ENCODE measurements around the gene RPS5.
"Not testable (repeated sequence)": the region's sequence is repeated elsewhere in the genome, so short reads cannot be mapped to it uniquely, and the experiment has no call there.

The RPS5 gene

DNA sequence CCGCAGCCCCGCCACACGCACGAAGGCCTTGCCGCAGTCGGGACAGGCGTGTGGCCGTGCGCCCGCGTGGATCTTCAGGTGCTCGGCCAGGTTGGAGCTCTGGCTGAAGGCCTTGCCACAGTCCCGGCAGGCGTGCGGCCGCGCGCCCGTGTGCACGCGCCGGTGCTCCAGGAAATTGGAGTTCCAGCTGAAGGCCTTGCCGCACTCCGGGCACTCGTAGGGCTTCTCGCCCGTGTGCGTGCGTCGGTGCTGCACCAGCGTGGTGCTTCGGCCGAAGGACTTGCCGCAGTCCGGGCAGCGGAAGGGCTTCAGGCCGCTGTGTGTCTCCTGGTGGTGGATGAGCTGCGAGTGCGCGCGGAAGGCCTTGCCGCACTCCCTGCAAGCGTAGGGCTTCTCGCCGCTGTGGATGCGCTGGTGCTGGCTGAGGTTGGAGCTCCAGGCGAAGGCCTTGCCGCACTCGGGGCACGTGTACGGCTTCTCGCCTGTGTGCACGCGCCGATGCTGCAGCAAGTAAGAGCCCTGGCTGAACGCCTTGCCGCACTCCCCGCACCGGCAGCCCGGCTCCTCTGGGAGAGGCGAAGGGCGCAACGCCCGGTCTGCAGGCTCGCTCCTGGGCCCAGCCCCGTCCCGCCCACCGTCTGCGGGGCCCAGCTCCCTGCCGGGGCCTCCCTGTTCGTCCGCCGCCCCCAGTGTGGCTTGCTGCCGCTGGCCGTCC lies 30.1 kb upstream of the RPS5 start:
- DNase-seq (ENCODE audit: low read depth, low spot score): peak; percentile 12

- DNase-seq (ENCODE audit: low read depth, low spot score): no peak
Observed at GRCh38 chr19:58357481-58358145, 29.5 kb upstream of the RPS5 start.

GRCh38 chr19:58361900-58362271 lies 25.2 kb upstream of the RPS5 start:
- DNase-seq (ENCODE audit: low read depth, low spot score): no peak

- DNase-seq (ENCODE audit: low read depth, low spot score): peak; percentile 99
Observed at GRCh38 chr19:58362272-58362994, 24.6 kb upstream of the RPS5 start, which contains the start of gene ZNF497. ZNF497 (minus strand) TSS chr19:58362751; CDS start chr19:58357635, 5,116 bp downstream.

GRCh38 chr19:58364146-58364545 lies 22.9 kb upstream of the RPS5 start:
- no peak for DNase-seq (ENCODE audit: low read depth, low spot score)

DNA sequence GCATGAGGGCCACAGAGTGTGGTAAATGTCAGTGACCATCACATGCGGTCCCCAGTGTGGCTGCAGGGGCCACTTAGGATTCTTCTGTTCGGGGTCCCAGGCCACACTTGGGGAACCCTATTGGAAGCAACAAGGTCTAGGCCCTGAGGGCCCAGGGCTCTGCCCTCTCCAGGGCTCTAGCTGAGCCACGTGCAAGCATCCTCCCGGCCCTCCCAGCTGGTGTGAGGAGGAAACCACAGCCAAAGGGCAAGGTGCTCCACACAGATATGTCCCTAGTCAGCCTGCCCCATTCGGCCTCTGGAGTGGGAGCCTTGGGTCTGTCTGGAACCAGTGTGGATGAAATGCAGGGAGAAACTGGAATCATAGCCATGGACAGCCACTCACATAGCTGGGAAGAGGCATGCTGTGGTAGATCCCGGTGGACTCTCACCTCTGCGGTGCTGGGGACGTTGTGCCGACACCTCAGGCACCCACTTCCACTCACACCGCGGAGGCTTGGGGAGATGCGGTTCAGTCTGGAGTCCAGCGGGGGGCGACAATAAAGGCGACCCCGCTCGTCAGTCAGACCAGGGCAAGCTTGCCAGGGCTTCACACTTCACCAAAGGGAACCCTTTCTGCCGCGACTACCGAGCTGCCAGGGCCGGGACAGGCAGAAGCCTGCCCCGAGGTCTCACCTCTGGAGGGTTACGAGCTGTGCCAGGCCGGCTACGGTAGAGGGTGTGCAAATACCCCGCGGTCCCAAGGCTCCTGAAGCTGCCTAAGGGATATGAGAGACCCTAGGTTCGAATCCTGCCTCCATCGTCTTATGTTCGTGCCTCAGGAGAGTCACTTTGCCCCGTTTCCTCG lies 20.3 kb upstream of the RPS5 start:
- no peak for DNase-seq (ENCODE audit: low read depth, low spot score)

GRCh38 chr19:58367698-58368454 lies 19.2 kb upstream of the RPS5 start:
- no peak for DNase-seq (ENCODE audit: low read depth, low spot score)

- no peak for DNase-seq (ENCODE audit: low read depth, low spot score)
Observed at GRCh38 chr19:58368561-58369360, 18.3 kb upstream of the RPS5 start.

- no peak for DNase-seq (ENCODE audit: low read depth, low spot score)
Observed at GRCh38 chr19:58372311-58373133, 14.5 kb upstream of the RPS5 start.

DNA sequence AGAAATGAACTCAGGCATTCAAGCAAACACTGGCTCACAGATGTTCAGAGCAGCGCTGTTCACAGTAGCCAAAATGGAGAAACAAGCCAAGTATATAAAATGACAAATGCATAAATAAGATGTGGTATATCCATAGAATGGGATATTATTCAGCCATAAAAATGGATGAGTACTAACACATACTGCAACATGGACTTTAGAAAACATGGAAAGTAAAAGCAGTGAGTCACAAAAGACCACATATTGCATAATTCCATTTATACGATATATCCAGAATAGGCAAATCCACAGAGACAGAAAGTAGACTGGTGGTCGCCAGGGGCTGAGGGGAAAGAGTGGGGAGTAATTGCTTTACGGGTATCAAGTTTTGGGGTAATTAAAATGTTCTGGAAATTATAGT lies 12.9 kb upstream of the RPS5 start:
- no peak for DNase-seq (ENCODE audit: low read depth, low spot score)

DNA sequence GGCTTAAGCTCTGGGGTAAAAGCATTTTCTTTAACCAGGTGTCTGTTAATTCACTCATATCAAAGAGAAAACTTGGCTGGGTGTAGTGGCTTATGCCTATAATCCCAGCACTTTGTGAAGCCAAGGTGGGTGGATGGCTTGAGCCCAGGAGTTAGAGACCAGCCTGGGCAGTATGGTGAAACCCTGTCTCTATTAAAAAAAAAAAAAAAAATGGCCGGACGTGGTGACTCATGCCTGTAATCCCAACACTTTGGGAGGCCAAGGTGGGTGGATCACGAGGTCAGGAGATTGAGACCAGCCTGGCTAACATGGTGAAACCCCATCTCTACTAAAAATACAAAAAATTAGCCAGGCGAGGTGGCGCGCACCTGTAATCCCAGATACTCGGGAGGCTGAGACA lies 10.3 kb upstream of the RPS5 start:
- not testable (repeated sequence) for DNase-seq (ENCODE audit: low read depth, low spot score)

- no peak for DNase-seq (ENCODE audit: low read depth, low spot score)
Observed at GRCh38 chr19:58379246-58379645, 7.8 kb upstream of the RPS5 start.

DNA sequence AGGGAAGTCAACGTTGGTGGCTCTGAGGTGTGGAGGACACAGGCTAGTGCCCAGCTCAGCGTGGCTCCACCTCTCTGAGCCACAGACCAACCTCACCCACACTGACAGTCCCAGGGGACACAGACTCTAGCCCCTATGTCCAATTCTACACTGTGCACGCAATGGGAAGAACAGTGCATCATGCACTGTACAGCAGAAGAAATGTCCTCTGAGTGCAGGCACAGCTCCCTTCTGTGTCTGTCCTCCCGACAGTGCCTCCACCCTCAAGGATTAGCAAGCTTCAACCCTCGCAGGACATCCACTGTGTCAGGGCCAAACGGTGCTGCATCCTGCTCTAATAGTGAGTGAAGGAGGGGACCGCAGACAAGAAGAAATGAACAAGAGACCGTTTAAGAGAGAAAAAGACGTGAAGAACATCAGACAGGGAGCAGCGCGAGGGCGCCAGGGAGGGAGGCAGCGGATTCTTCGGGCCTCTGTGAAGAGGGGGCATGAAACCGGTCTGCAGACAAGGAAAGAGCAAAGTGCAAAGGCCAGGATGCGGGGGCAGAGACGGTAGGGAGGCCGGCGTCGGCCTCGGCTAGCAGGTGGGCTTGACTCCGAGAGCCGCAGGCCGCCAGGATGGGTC lies 6.9 kb upstream of the RPS5 start:
- DNase-seq (ENCODE audit: low read depth, low spot score): no peak

DNA sequence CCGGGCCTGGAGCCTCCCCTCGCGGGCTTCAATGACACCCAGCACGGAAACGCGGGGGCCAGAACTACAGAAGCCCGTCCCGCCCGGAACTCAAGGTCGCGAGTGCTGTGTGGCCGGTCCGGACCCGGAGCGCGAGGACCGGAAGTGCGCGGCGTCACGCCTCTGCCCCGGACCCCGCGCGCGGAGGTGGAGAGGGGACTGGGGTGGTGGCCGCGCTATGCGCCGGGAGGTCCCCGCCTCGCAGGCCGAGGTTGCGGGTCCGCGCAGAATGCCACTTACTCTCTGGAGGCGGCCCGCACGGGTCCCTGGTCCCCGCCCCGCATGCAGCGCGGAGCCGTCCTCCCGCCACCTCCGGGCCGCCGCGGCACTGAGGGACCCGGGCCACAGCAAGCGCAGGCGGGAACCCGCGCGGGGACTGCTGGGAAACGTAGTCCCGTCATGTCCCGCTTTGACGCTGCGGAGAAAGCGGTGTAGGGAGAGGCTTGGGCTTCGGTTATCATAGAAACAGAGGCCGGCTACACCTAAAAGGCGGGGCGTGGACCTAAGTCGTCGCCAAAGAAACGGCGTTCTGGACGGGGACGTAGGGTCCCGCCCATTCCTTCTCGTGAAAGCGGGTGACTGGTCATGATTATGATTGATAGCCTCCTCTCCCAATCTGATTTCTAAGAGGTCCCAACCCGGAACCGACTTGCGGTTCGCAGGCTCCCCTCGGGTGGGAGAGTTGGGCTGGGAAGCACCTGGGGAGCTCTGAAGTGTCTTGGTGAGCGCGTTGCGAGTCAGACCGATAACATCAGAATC lies 6.2 kb upstream of the RPS5 start, which contains the start of gene ZNF837:
Gene ZNF837 (minus strand): TSS at position 369 of the 798 bp plus-strand sequence. CDS start 11,698 bp downstream, outside the sequence.
- DNase-seq (ENCODE audit: low read depth, low spot score): peak; percentile 100

DNA sequence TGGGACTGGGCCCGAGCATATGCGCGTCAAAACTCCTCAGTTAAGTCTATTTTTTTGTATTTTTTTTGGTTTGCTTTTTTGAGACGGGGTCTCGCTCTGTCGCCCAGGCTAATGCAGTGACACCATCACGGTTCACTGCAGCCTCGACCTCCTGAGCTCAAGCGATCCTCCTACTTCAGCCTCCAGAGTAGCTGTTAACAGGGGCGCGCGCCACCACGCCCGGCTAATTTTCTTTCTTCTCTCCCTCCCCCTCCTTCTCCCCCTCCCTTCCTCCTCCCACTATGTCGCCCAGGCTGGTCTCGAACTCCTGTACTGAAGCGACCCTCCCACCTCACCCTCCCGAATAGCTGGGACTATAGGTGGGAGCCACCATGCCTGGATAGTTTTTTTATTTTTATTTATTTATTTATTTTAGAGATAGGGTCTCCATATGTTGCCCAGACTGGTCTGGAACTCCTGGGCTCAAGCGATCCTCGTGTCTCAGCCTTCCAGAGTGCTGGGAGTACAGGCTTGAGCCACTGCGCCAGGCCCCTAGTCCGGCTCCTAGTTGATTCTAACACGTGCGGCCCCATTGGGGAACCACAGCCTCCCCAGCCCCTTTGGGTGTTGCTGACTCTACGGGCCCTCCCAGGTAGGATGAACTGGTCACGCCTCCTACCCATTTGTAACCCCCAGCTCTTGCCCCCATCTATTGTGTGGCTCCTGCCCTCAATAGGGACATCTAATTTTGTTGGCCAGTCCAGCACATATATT lies 5.4 kb upstream of the RPS5 start:
- DNase-seq (ENCODE audit: low read depth, low spot score): no peak

GRCh38 chr19:58382997-58383603 lies 4.0 kb upstream of the RPS5 start:
- DNase-seq (ENCODE audit: low read depth, low spot score): no peak
